ENCODE data around the gene C10orf67.

- TF ChIP-seq CTCF (IDR thresholded peaks at IDR 0.05) (no peak), ZFX (IDR thresholded peaks at IDR 0.05; ENCODE audit: borderline replicate concordance) (no peak)
Measured at GRCh38 chr10:23194471-23194965, 150.1 kb downstream of the C10orf67 start.
